Liver (tissue), 9 donors: ENCODE results near the gene IL21. TPM values are rescaled to one million over a fixed set of nuclear protein-coding genes. Genes with fewer than 3 reads are reported as not detected.

ENCODE experiments used
- DNase-seq: peaks from one replicate; pipeline ENCODE4 v3.0.0-alpha.2; 2017; ENCODE audit warnings: low spot score
- H3K27ac ChIP-seq, 2 donors: one replicate each; pipeline ENCODE4 v1.7.0; 2013; ENCODE audit warnings: inconsistent platforms in 2 of 2, low read length in 2 of 2, control low read depth in 1 of 2, low read depth in 1 of 2, mild to moderate bottlenecking in 1 of 2
- H3K27me3 ChIP-seq, 4 donors: one replicate each; pipeline versions ENCODE4 v1.6.1 to v1.7.0; 2013; ENCODE audit warnings: low read length in 3 of 4, inconsistent platforms in 1 of 4, mild to moderate bottlenecking in 1 of 4, moderate library complexity in 1 of 4; ENCODE audit not compliant: control insufficient read depth in 4 of 4, insufficient read depth in 4 of 4
- H3K36me3 ChIP-seq, 4 donors: one replicate each; pipeline versions ENCODE4 v1.6.1 to v1.7.0; 2013; ENCODE audit warnings: low read length in 3 of 4, mild to moderate bottlenecking in 3 of 4, low read depth in 1 of 4, moderate library complexity in 1 of 4; ENCODE audit not compliant: control insufficient read depth in 4 of 4, insufficient read depth in 3 of 4
- H3K4me1 ChIP-seq, 4 donors: one replicate each; pipeline versions ENCODE4 v1.6.1 to v1.7.0; 2013; ENCODE audit warnings: low read length in 3 of 4, mild to moderate bottlenecking in 3 of 4, moderate library complexity in 1 of 4; ENCODE audit not compliant: control insufficient read depth in 4 of 4, insufficient read depth in 4 of 4
- H3K4me3 ChIP-seq, 3 donors: one replicate each; pipeline versions ENCODE4 v1.6.1 to v1.7.0; 2013; ENCODE audit warnings: low read length in 3 of 3, control low read depth in 1 of 3, low read depth in 1 of 3, mild to moderate bottlenecking in 1 of 3
- H3K9ac ChIP-seq, 2 donors: one replicate each; pipeline ENCODE4 v1.7.0; 2013; ENCODE audit warnings: low read length in 2 of 2, mild to moderate bottlenecking in 2 of 2, moderate library complexity in 2 of 2, control low read depth in 1 of 2, low read depth in 1 of 2
- H3K9me3 ChIP-seq, 4 donors: one replicate each; pipeline versions ENCODE4 v1.6.1 to v1.7.0; 2013; ENCODE audit warnings: low read length in 3 of 4; ENCODE audit not compliant: control insufficient read depth in 4 of 4
- EGR1 ChIP-seq, 2 donors: IDR thresholded peaks; 2 replicates each; pipeline ENCODE4 v1.6.1; 2016 to 2018; ENCODE audit warnings: antibody characterized with exemption in 2 of 2, low read depth in 2 of 2
- FOXA1 ChIP-seq: IDR thresholded peaks from 2 replicates; pipeline ENCODE4 v1.6.1; 2016; ENCODE audit warnings: antibody characterized with exemption
- FOXA2 ChIP-seq: IDR thresholded peaks from 2 replicates; pipeline ENCODE4 v1.6.1; 2016; ENCODE audit warnings: antibody characterized with exemption
- GABPA ChIP-seq, 2 donors: IDR thresholded peaks in 1 of 2; conservative IDR thresholded peaks in 1 of 2; 2 replicates each; pipeline ENCODE4 v1.6.1; 2016; ENCODE audit warnings: antibody characterized with exemption in 2 of 2, mild to moderate bottlenecking in 1 of 2, moderate library complexity in 1 of 2
- HNF4A ChIP-seq, 2 donors: conservative IDR thresholded peaks; 2 replicates each; pipeline ENCODE4 v1.6.1; 2016; ENCODE audit warnings: antibody characterized with exemption in 2 of 2, mild to moderate bottlenecking in 2 of 2
- HNF4G ChIP-seq: IDR thresholded peaks from 2 replicates; pipeline ENCODE4 v1.6.1; 2016; ENCODE audit warnings: antibody characterized with exemption
- JUND ChIP-seq, 2 donors: IDR thresholded peaks; 2 replicates each; pipeline ENCODE4 v1.6.1; 2016; ENCODE audit warnings: antibody characterized with exemption in 2 of 2
- NR2F2 ChIP-seq: IDR thresholded peaks from 2 replicates; pipeline ENCODE4 v1.6.1; 2016; ENCODE audit warnings: antibody characterized with exemption
- RAD21 ChIP-seq, 2 donors: IDR thresholded peaks; 2 replicates each; pipeline ENCODE4 v1.6.1; 2016; ENCODE audit warnings: antibody characterized with exemption in 2 of 2, mild to moderate bottlenecking in 2 of 2
- RXRA ChIP-seq, 2 donors: IDR thresholded peaks; 2 replicates each; pipeline ENCODE4 v1.6.1; 2017 to 2018; ENCODE audit warnings: antibody characterized with exemption in 2 of 2, mild to moderate bottlenecking in 1 of 2
- SP1 ChIP-seq: IDR thresholded peaks from 2 replicates; pipeline ENCODE4 v1.6.1; 2018; ENCODE audit warnings: antibody characterized with exemption, mild to moderate bottlenecking
- TAF1 ChIP-seq: conservative IDR thresholded peaks from 2 replicates; pipeline ENCODE4 v1.6.1; 2016; ENCODE audit warnings: antibody characterized with exemption, mild to moderate bottlenecking
- YY1 ChIP-seq: IDR thresholded peaks from 2 replicates; pipeline ENCODE4 v1.6.1; 2016; ENCODE audit warnings: antibody characterized with exemption, mild to moderate bottlenecking
- WGBS: extraction: QIAGEN DNeasy Blood & Tissue Kit; methylation state at CpG from one replicate; pipeline ENCODE4 v1.1.7; 2013; 5-methylcytosine and 5-hydroxymethylcytosine counted together
- polyA plus RNA-seq, 2 donors: library from polyadenylated mRNA; stranded (reverse) in 1 of 2; unstranded in 1 of 2; fragments of 200-250 nt in 1 of 2; fragments of >200 nt in 1 of 2; fragmentation: Nextera tagmentation in 1 of 2; extraction: Ambion mirVana in 1 of 2; gene quantifications; one replicate each; pipeline versions ENCODE4 v1.2.1 to v1.2.3, GENCODE V29; 2013 to 2015
- total RNA-seq, 2 donors: library from RNA; depleted of rRNA; stranded (reverse); fragments of >200 nt; gene quantifications; one replicate each; pipeline ENCODE4 v1.2.3, GENCODE V29; 2014
- TF ChIP-seq, protein P1 (sequence below): IDR thresholded peaks from 2 replicates; pipeline ENCODE4 v1.6.1; 2016; ENCODE audit warnings: antibody characterized with exemption, mild to moderate bottlenecking
- TF ChIP-seq, protein P2 (sequence below): fragments of 150-350 bp; IDR thresholded peaks from 2 replicates; pipeline ENCODE4 v1.5.1; 2017; ENCODE audit warnings: improper control_type of control experiment, low read depth, low read length; ENCODE audit not compliant: missing input control
- TF ChIP-seq, protein P3 (sequence below): IDR thresholded peaks from 2 replicates; pipeline ENCODE4 v1.6.1; 2016; ENCODE audit warnings: antibody characterized with exemption
- TF ChIP-seq, protein P4 (sequence below): IDR thresholded peaks from 2 replicates; pipeline ENCODE4 v1.6.1; 2016; ENCODE audit warnings: antibody characterized with exemption
- donor health status: healthy.
- donor health status: healthy.
- donor health status: healthy.
- donor health status: healthy.
- donor health status: healthy.

IL21 gene
- total and polyA plus RNA-seq, 4 donors, result not detected

DNA sequence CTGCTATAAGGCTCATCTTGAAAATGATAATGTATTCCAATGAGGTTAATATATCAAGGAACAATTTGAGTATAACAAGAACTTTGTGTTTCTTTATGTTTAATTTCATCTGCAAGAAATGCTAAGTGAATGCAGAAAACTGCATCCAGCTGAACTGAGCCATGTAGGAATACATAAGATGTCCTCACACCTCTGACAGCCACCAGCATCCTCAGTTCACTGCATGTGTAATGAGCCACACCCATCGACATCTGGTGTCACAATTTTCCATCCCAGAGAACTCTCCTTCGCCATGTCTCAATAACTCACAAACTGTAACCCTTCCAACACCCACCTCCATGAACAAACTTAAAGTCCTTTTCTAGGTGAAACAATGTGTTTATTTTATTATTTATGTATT, 3.3 kb upstream of the IL21 start (continued):
- TF ChIP-seq, protein P1, sequence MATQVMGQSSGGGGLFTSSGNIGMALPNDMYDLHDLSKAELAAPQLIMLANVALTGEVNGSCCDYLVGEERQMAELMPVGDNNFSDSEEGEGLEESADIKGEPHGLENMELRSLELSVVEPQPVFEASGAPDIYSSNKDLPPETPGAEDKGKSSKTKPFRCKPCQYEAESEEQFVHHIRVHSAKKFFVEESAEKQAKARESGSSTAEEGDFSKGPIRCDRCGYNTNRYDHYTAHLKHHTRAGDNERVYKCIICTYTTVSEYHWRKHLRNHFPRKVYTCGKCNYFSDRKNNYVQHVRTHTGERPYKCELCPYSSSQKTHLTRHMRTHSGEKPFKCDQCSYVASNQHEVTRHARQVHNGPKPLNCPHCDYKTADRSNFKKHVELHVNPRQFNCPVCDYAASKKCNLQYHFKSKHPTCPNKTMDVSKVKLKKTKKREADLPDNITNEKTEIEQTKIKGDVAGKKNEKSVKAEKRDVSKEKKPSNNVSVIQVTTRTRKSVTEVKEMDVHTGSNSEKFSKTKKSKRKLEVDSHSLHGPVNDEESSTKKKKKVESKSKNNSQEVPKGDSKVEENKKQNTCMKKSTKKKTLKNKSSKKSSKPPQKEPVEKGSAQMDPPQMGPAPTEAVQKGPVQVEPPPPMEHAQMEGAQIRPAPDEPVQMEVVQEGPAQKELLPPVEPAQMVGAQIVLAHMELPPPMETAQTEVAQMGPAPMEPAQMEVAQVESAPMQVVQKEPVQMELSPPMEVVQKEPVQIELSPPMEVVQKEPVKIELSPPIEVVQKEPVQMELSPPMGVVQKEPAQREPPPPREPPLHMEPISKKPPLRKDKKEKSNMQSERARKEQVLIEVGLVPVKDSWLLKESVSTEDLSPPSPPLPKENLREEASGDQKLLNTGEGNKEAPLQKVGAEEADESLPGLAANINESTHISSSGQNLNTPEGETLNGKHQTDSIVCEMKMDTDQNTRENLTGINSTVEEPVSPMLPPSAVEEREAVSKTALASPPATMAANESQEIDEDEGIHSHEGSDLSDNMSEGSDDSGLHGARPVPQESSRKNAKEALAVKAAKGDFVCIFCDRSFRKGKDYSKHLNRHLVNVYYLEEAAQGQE, result no peak
- TF ChIP-seq TAF1 (no peak), RAD21 (IDR thresholded peaks at IDR 0.05) (no peak)

DNA sequence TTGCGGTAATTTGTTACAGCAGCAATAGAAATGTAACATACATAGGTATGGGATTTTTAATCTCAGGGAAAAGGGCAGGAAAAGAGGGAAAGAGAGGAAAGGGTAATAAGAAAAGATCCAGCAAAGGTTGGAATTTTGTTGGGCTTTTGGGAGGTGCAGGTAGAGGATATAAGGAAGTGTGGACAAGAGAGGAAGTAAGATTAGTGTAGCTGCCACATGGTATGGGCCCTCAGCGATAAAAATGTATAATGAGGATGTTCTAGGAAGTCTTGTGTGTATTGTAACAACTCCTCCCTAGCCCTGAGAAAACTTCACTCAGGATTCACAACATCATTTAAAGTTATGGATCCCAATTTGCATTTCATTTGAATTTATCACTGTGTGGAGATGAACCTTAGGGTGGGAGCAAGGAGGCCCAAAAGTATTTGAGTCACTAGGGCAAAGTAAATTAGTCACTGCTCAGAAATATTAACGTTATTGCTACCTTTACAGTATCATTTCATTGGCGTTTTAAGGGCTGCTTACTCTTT, 2.8 kb upstream of the IL21 start:
- no peak overlapping the region for H3K9ac ChIP-seq
- no peak for DNase-seq
- WGBS, result 84% methylated on average over 4 of the region's 4 CpGs

DNA sequence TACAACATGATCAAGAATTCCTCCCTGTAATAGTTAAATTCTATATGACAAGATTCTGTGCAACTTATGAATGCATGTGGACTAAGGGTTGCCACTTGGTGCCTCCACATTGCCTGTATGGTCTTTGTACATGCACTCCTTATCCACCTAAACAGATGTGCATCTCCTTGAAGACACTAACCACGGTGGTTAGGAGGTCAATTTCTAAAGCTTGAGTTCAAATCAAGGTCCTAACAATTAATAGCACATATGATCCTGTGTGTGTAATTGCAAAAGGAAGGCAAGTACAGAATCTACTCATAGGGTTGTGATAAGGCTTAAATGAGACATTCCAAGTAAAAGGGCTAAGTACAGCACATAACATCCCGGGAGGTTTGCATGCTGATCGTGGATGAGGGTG, 1.5 kb upstream of the IL21 start:
- Histone ChIP-seq H3K27ac (no peak overlapping the region), H3K9me3 (no peaks in the 10 kb centered on the region), H3K4me1 (no peaks in the 10 kb centered on the region), H3K36me3 (no peaks in the 10 kb centered on the region), H3K27me3 (no peaks in the 10 kb centered on the region), H3K4me3 (no peak overlapping the region), H3K9ac (no peak overlapping the region)
- TF ChIP-seq RAD21 (IDR thresholded peaks at IDR 0.05) (no peak), GABPA (IDR thresholded peaks at IDR 0.05 in 1 of 2, conservative IDR thresholded peaks at IDR 0.05 in 1 of 2) (no peak), NR2F2 (no peak), HNF4A (conservative IDR thresholded peaks at IDR 0.05) (no peak), RXRA (IDR thresholded peaks at IDR 0.05) (no peak), FOXA1 (no peak), HNF4G (no peak), YY1 (no peak), TAF1 (no peak), JUND (IDR thresholded peaks at IDR 0.05) (no peak), SP1 (no peak)
- TF ChIP-seq, protein P2, sequence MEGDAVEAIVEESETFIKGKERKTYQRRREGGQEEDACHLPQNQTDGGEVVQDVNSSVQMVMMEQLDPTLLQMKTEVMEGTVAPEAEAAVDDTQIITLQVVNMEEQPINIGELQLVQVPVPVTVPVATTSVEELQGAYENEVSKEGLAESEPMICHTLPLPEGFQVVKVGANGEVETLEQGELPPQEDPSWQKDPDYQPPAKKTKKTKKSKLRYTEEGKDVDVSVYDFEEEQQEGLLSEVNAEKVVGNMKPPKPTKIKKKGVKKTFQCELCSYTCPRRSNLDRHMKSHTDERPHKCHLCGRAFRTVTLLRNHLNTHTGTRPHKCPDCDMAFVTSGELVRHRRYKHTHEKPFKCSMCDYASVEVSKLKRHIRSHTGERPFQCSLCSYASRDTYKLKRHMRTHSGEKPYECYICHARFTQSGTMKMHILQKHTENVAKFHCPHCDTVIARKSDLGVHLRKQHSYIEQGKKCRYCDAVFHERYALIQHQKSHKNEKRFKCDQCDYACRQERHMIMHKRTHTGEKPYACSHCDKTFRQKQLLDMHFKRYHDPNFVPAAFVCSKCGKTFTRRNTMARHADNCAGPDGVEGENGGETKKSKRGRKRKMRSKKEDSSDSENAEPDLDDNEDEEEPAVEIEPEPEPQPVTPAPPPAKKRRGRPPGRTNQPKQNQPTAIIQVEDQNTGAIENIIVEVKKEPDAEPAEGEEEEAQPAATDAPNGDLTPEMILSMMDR, result no peak
- TF ChIP-seq, protein P3, sequence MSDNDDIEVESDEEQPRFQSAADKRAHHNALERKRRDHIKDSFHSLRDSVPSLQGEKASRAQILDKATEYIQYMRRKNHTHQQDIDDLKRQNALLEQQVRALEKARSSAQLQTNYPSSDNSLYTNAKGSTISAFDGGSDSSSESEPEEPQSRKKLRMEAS, result no peak
- WGBS, result 65% methylated on average over 3 of the region's 3 CpGs
- DNase-seq, result no peak

More for the DNA sequence above, 2.8 kb upstream of the IL21 start:
- no peaks in the 10 kb centered on the region for H3K36me3 ChIP-seq
- H3K4me3 ChIP-seq, result no peak overlapping the region
- H3K27me3 ChIP-seq, result no peaks in the 10 kb centered on the region
- no peaks in the 10 kb centered on the region for H3K4me1 ChIP-seq
- no peaks in the 10 kb centered on the region for H3K9me3 ChIP-seq
- H3K27ac ChIP-seq, result no peak overlapping the region
- TF ChIP-seq HNF4A (conservative IDR thresholded peaks at IDR 0.05) (no peak), FOXA1 (no peak), EGR1 (IDR thresholded peaks at IDR 0.05; ENCODE audit: low read depth in 2 of 2) (no peak), FOXA2 (no peak), GABPA (IDR thresholded peaks at IDR 0.05 in 1 of 2, conservative IDR thresholded peaks at IDR 0.05 in 1 of 2) (no peak), HNF4G (no peak)
- TF ChIP-seq, protein P4, sequence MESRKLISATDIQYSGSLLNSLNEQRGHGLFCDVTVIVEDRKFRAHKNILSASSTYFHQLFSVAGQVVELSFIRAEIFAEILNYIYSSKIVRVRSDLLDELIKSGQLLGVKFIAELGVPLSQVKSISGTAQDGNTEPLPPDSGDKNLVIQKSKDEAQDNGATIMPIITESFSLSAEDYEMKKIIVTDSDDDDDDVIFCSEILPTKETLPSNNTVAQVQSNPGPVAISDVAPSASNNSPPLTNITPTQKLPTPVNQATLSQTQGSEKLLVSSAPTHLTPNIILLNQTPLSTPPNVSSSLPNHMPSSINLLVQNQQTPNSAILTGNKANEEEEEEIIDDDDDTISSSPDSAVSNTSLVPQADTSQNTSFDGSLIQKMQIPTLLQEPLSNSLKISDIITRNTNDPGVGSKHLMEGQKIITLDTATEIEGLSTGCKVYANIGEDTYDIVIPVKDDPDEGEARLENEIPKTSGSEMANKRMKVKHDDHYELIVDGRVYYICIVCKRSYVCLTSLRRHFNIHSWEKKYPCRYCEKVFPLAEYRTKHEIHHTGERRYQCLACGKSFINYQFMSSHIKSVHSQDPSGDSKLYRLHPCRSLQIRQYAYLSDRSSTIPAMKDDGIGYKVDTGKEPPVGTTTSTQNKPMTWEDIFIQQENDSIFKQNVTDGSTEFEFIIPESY, result no peak
